ENCODE data around the gene AHDC1.
A peak's percentile ranks its signal among the peaks of the same experiment; 100 is the strongest.

AHDC1 gene

DNA sequence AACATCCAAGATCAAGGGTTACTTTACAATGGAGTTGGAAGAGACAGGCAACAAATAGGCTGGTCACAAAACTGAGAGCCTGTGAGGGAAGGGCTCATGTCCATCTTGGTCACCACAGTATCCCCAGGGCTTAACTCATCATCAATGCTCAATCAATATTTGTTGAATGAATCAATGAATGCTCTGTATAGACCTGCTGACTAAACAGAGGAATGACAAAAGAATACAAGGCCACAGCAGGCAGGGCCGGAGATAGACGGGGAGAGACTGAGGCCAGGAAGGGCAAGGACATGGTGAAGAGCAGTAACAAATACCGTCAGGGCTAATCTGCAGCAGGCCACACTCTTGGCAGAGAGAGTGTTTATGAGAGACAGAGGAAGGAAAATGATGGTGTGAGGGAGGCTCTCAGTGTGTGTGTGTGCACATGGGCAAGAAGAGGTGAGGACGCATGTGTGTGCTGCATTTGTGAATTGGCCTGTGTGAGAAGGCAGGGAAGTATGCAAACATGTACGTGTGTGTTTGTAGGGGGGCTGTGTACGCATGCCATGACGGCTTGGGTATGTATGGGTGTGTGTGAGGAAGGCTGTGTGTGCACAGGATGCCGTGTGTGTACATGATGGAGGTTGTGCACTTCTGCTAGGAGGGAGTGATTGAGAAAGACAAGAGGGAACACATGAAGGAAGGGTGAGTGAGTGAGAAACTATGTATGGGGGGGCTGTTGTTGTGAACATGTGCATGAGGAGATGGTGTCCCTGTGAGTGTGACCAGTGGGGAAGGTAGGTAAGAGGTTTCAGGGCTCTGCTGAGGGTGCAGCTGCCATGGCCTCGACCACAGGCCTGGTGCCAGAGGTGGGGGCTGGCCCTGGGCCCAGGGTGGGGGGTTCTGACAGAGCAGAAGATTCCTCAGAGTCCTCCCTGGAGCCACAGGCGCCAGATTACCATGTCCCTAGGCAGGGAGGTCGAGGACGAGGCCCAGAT lies 15.4 kb downstream of the AHDC1 start:
- no peak overlapping the region for H3K27ac Mint-ChIP-seq
- no peak for ATAC-seq
- no peaks in the 10 kb centered on the region for H3K9me3 Mint-ChIP-seq
- peaks cover 4% of the 10 kb centered on the region for H3K4me1 Mint-ChIP-seq
- H3K4me3 Mint-ChIP-seq: no peak overlapping the region
- DNase-seq: no peak
- H3K27me3 Mint-ChIP-seq: no peaks in the 10 kb centered on the region

DNA sequence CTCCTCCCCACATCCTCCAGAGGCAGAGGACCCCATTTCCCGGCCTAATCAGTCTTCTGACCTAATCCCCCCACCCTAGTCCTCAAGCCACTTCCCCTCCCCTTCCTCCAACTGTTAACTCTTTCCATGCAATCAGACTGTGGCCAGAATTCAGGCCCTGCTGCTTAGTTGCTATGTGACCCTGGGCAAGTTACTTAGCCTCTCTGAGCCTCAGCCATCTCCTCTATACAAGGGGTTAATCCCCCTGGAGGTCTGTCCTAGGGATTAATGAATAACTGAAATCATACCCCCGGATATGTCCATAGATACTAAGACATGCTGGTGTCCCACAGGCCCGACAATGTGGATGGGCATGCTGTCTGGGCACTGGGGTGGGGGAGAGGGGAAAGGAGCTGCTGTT lies 18.3 kb downstream of the AHDC1 start:
- no peaks in the 10 kb centered on the region for H3K27me3 Mint-ChIP-seq

GRCh38 chr1:27584453-27584852 lies 19.5 kb downstream of the AHDC1 start:
- H3K4me3 Mint-ChIP-seq: no peak overlapping the region
- no peak for ATAC-seq
- DNase-seq: no peak
- H3K27ac Mint-ChIP-seq: no peak overlapping the region
- peaks cover 23% of the 10 kb centered on the region for H3K4me1 Mint-ChIP-seq
- no peaks in the 10 kb centered on the region for H3K9me3 Mint-ChIP-seq
- no peaks in the 10 kb centered on the region for H3K27me3 Mint-ChIP-seq

More for the DNA sequence above, 18.3 kb downstream of the AHDC1 start:
- Mint-ChIP-seq H3K4me3 (no peak overlapping the region), H3K9me3 (no peaks in the 10 kb centered on the region), H3K27ac (no peak overlapping the region), H3K4me1 (peaks cover 18% of the 10 kb centered on the region)
- ATAC-seq (no peak), DNase-seq (no peak)

DNA sequence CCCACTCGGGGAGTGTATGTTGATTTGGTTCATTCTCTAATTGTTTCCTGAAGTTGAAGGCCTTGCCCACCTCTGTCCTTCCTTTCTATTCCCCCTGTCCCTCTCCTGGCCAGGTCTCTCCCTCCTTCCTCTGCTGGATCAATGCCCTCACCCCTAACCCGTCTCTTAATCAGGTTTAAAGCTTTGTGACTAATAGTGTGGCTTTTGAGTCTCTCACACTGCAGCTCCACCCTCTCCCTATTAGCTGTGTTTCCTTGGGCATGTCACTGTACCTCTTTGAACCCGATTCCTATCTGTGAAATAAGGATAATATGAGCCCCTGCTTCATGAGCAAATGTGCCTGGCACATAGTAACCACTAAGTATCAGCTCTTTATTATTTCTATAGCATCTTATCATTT lies 20.5 kb downstream of the AHDC1 start:
- Mint-ChIP-seq H3K4me3 (no peak overlapping the region), H3K9me3 (no peaks in the 10 kb centered on the region)
- DNase-seq: no peak

GRCh38 chr1:27581823-27582243 lies 22.1 kb downstream of the AHDC1 start:
- Mint-ChIP-seq H3K27ac (no peak overlapping the region), H3K4me1 (peaks cover 33% of the 10 kb centered on the region), H3K9me3 (no peaks in the 10 kb centered on the region), H3K4me3 (no peak overlapping the region), H3K27me3 (peaks cover 8% of the 10 kb centered on the region)
- DNase-seq: no peak
- ATAC-seq: no peak

More for the DNA sequence above, 20.5 kb downstream of the AHDC1 start:
- Mint-ChIP-seq H3K27me3 (no peaks in the 10 kb centered on the region), H3K27ac (peak overlapping the region in 1 of 2 donors; percentile 19), H3K4me1 (peaks cover 26% of the 10 kb centered on the region)
- ATAC-seq: no peak

DNA sequence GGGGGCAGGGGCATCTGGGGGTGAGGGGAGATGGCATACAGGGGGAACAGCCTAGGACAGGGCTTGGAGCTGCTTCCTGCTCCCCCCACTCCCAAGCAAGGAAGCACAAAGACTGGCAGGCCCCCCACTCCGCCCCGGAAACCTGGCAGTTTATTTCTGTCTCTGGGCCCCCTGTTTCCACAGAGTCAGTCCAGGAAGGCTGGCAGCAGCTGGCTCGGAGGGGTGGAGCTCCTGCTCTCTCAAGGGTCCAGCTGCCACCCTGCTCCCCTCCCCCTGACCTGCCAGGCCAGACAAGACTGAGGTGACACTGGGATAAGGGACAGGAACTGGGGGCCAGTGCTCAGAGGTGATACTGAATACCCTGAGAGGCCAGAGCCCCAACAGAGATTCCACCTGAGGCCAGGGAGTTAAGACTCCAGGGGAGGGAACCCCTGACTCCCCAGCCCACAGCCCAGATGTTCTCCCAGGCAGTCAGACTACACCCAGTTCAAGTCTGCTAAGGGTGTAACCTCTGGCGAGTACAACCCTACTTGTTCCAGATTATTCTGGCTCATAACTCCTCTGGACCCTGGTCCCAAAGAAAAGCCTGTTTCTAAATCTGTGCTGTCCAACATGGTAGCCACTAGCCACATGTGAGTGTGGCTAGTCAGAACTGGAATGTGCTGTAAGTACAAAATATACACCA lies 26.3 kb downstream of the AHDC1 start:
- no peak overlapping the region for H3K4me3 Mint-ChIP-seq
- no peaks in the 10 kb centered on the region for H3K9me3 Mint-ChIP-seq
- no peak overlapping the region for H3K27ac Mint-ChIP-seq
- DNase-seq (no peak), ATAC-seq (no peak)
- H3K27me3 Mint-ChIP-seq: peaks cover 14% of the 10 kb centered on the region
- peaks cover 43% of the 10 kb centered on the region for H3K4me1 Mint-ChIP-seq

GRCh38 chr1:27576806-27577227 lies 27.1 kb downstream of the AHDC1 start:
- Mint-ChIP-seq H3K27ac (no peak overlapping the region), H3K9me3 (no peaks in the 10 kb centered on the region), H3K4me3 (no peak overlapping the region), H3K4me1 (peaks cover 44% of the 10 kb centered on the region), H3K27me3 (peaks cover 14% of the 10 kb centered on the region)
- DNase-seq (no peak), ATAC-seq (no peak)

GRCh38 chr1:27575840-27576331 lies 28.1 kb downstream of the AHDC1 start:
- H3K27ac Mint-ChIP-seq: no peak overlapping the region
- peak; percentile 40 for ATAC-seq
- H3K4me1 Mint-ChIP-seq: peaks cover 48% of the 10 kb centered on the region
- H3K27me3 Mint-ChIP-seq: peaks cover 14% of the 10 kb centered on the region
- H3K4me3 Mint-ChIP-seq: peak overlapping the region in 1 of 2 donors; percentile 33
- DNase-seq: no peak
- H3K9me3 Mint-ChIP-seq: no peaks in the 10 kb centered on the region

- Mint-ChIP-seq H3K4me3 (peak overlapping the region in 1 of 2 donors; percentile 21), H3K4me1 (peaks cover 53% of the 10 kb centered on the region), H3K27ac (no peak overlapping the region), H3K9me3 (no peaks in the 10 kb centered on the region), H3K27me3 (peaks cover 14% of the 10 kb centered on the region)
- peak; percentile 39 for ATAC-seq
- no peak for DNase-seq
Observed at GRCh38 chr1:27574871-27575831, 28.8 kb downstream of the AHDC1 start.

DNA sequence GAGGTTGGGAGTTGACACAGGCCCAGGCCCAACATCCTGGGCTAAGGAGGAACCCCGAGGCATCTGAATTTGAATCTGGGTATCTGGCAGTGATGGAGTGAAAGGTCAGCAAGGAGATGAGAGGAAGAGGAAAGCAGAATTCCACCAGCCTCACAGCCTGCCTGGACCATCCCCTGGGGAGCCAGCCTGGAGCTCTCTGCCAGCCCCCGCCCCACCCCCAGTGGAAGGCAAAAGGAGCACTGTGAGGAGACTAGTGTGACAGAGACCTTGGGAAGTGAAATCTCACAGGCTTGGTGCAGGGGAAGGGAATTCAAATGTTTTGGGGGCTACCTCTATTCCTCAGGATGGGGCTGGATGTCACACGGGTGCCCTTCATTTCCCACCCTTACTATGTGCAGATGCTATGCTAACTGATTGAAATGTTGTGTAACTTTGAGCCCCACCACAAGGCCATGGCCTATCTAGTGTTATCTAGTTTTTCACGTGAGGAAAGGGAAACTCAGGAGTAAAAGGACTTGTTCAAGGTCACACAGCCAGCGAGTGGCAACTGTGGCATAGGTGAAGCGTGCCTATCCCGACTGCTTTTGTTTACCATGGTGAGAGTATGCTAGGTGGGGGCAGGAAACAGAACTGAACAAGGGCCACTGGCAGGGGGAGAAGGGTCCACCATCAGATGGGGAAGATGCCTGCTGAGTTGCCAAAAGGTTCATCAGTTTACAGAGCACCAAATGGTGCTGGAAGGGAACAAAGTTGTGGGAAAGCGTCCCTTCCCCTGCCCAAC lies 29.8 kb downstream of the AHDC1 start:
- Mint-ChIP-seq H3K4me1 (peaks cover 56% of the 10 kb centered on the region), H3K27me3 (peaks cover 14% of the 10 kb centered on the region), H3K4me3 (peak overlapping the region in 1 of 2 donors; percentile 37), H3K9me3 (no peaks in the 10 kb centered on the region), H3K27ac (no peak overlapping the region)
- ATAC-seq (no peak), DNase-seq (no peak)

GRCh38 chr1:27572679-27573426 lies 31.1 kb downstream of the AHDC1 start:
- H3K4me1 Mint-ChIP-seq: peaks cover 67% of the 10 kb centered on the region
- no peak for DNase-seq
- no peak for ATAC-seq
- no peak overlapping the region for H3K27ac Mint-ChIP-seq
- H3K4me3 Mint-ChIP-seq: no peak overlapping the region
- H3K27me3 Mint-ChIP-seq: peaks cover 14% of the 10 kb centered on the region
- no peaks in the 10 kb centered on the region for H3K9me3 Mint-ChIP-seq

DNA sequence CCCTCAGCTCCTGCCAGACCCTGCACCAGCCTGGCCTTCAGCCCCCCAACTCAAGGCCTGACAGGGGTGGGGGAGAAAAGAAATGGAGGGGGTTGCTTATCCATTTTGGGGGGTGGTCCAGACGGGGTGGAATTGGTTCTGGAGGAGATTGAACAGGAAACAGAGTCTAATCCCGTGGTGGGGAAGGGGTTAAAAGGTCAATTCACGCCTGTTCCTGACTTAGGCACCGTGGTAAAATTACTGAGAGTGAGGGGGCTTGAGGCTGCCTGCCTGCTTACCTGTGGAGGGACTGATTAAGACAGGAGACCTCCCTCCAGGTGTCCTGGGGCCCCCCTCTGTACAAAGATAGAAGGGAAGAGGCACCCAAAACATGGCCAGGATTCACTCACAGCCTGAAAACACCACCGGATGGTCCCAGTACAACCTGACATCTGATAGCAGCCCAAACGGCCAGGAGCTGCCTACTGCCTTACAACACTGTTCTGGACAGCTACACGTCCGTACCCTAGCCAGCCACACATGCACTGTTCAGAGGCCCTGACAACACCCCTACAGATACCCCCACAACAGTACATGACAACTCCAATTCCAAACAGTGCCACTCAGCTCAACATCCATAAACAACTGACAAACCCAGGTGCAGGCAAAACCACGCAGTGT lies 31.8 kb downstream of the AHDC1 start:
- DNase-seq: no peak
- Mint-ChIP-seq H3K9me3 (no peaks in the 10 kb centered on the region), H3K27ac (no peak overlapping the region), H3K4me1 (peaks cover 70% of the 10 kb centered on the region), H3K27me3 (peaks cover 9% of the 10 kb centered on the region), H3K4me3 (no peak overlapping the region)
- ATAC-seq: no peak

GRCh38 chr1:27571439-27572018 lies 32.4 kb downstream of the AHDC1 start:
- DNase-seq (no peak), ATAC-seq (no peak)
- H3K9me3 Mint-ChIP-seq: no peaks in the 10 kb centered on the region
- H3K4me3 Mint-ChIP-seq: no peak overlapping the region
- no peak overlapping the region for H3K27ac Mint-ChIP-seq
- H3K27me3 Mint-ChIP-seq: peaks cover 3% of the 10 kb centered on the region
- peaks cover 67% of the 10 kb centered on the region for H3K4me1 Mint-ChIP-seq

All from stimulated activated naive CD8-positive, alpha-beta T cell treated with anti-CD3 and anti-CD28 coated beads, Interleukin-15, amount 100 ng/mL, for 72 hours (primary cell).